Peyer's patch (tissue), 4 donors: ENCODE data around the gene BLTP3A. TPM values are rescaled to one million over a fixed set of nuclear protein-coding genes. Genes with fewer than 3 reads are reported as not detected.
"Not testable (repeated sequence)": the region's sequence is repeated elsewhere in the genome, so short reads cannot be mapped to it uniquely, and the experiment has no call there.

Experiments
- DNase-seq, 3 donors: peaks; one replicate each; pipeline ENCODE4 v3.0.0-alpha.2; 2017 to 2019
- H3K27ac ChIP-seq, 4 donors: fragments of 200-600 bp; sonication (generic); one replicate each; pipeline ENCODE4 v1.5.1; 2016 to 2019
- H3K27me3 ChIP-seq, 2 donors: fragments of 200-600 bp; sonication (generic); one replicate each; pipeline ENCODE4 v1.5.1; 2019
- H3K36me3 ChIP-seq, 3 donors: fragments of 200-600 bp; sonication (generic); one replicate each; pipeline ENCODE4 v1.5.1; 2016 to 2019
- H3K4me1 ChIP-seq, 4 donors: fragments of 200-600 bp; sonication (generic); one replicate each; pipeline ENCODE4 v1.5.1; 2016 to 2019
- H3K4me3 ChIP-seq, 4 donors: fragments of 200-600 bp; sonication (generic); 1 replicate in 3 of 4; 2 replicates in 1 of 4; pipeline ENCODE4 v1.5.1; 2016 to 2019; ENCODE audit warnings: mild to moderate bottlenecking in 1 of 4
- H3K9me3 ChIP-seq, 4 donors: fragments of 200-600 bp; sonication (generic); one replicate each; pipeline ENCODE4 v1.5.1; 2016 to 2019; ENCODE audit warnings: mild to moderate bottlenecking in 1 of 4
- POLR2A ChIP-seq, 2 donors: fragments of 450-650 bp; IDR thresholded peaks; one replicate each; pipeline ENCODE4 v1.5.1; 2017; ENCODE audit warnings: antibody characterized with exemption in 2 of 2, mild to moderate bottlenecking in 2 of 2, moderate library complexity in 2 of 2
- total RNA-seq, 4 donors: library from RNA; depleted of rRNA; stranded (reverse); fragments of >200 nt; gene quantifications; one replicate each; pipeline ENCODE4 v1.1.0, GENCODE V29; 2016
- TF ChIP-seq, protein P1 (sequence below), 6 experiments: fragments of 450-650 bp in 4 of 6; fragments of 200-600 bp in 2 of 6; sonication (generic) in 1 of 6; IDR thresholded peaks; one replicate each; pipeline ENCODE4 v1.5.1; 2017 to 2019; ENCODE audit warnings: antibody characterized with exemption in 6 of 6, mild to moderate bottlenecking in 3 of 6, moderate library complexity in 1 of 6

Gene BLTP3A
- total RNA-seq, 4 donors from 2014 or later: 10.2 to 13.2 (median 10.9) TPM

DNA sequence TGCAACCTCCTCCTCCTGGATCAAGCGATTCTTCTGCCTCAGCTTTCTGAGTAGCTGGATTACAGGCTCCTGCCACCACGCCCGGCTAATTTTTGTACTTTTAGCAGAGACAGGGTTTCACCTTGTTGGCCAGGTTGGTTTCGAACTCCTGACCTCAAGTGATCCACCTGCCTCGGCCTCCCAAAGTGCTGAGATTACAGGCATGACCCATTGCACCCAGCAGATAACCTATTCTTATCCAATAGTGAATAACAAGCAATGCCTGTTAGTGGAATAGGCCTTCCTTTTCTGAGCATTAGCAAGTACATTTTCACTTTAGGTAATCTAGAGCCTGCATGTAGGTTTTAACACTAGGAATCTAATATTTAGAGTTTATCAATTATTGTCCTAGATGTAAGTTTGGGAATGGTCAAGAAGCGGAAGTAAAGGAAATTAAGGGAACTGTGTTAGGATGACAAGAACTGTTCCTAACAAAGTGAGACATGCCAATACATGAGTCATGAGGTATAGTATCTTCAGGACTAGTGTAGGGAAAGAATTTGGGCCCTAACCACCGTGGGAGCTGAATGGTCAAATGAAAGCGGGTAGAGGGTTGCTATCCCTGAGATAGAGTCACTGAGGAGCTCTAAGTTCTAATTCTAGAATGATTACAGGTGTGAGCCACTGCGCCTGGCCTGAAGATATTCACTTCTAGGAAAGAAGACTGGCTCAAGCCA is 15.0 kb downstream of the BLTP3A start:
- Histone ChIP-seq H3K4me3 (no peak overlapping the region), H3K36me3 (no peaks in the 10 kb centered on the region), H3K27me3 (no peaks in the 10 kb centered on the region), H3K9me3 (no peaks in the 10 kb centered on the region), H3K27ac (no peak overlapping the region), H3K4me1 (no peaks in the 10 kb centered on the region)
- TF ChIP-seq POLR2A (IDR thresholded peaks at IDR 0.05): no peak
- DNase-seq: no peak

DNA sequence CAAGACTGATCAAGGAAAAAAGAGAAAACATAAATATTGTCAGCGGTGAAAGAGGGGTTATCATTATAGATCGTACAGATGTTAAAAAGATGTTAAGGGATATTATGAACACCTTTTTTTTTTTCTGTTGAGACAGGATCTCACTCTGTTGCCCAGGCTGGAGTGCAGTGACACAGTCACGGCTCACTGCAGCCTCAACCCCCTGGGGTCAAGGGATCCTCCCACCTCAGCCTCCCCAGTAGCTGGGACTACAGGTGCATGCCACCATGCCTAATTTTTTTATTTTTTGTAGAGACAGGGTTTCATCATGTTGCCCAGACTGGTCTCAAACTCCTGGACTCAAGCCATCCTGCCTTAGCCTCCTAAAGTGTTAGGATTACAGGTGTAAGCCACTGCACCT is 16.6 kb downstream of the BLTP3A start:
- H3K9me3 ChIP-seq, H3K36me3 ChIP-seq, H3K27ac ChIP-seq, H3K4me3 ChIP-seq, H3K27me3 ChIP-seq, DNase-seq, H3K4me1 ChIP-seq: not testable (repeated sequence)

DNA sequence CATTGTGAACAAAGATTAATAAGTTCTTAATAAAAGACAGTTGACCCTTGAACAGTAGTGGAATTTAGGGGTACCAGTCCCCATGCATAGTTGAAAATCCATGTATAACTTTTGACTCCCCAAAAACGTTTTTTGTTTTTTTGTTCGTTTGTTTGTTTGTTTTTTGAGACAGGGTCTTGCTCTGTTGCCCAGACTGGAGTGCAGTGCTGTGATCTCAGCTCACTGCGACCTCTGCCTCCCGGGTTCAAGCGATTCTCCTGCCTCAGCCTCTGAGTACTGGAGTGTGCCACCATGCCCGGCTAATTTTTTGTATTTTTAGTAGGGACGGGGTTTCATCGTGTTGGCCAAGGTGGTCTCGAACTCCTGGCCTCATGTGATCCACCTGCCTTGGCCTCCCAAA is 17.5 kb downstream of the BLTP3A start:
- H3K4me3 ChIP-seq, H3K9me3 ChIP-seq: not testable (repeated sequence)

DNA sequence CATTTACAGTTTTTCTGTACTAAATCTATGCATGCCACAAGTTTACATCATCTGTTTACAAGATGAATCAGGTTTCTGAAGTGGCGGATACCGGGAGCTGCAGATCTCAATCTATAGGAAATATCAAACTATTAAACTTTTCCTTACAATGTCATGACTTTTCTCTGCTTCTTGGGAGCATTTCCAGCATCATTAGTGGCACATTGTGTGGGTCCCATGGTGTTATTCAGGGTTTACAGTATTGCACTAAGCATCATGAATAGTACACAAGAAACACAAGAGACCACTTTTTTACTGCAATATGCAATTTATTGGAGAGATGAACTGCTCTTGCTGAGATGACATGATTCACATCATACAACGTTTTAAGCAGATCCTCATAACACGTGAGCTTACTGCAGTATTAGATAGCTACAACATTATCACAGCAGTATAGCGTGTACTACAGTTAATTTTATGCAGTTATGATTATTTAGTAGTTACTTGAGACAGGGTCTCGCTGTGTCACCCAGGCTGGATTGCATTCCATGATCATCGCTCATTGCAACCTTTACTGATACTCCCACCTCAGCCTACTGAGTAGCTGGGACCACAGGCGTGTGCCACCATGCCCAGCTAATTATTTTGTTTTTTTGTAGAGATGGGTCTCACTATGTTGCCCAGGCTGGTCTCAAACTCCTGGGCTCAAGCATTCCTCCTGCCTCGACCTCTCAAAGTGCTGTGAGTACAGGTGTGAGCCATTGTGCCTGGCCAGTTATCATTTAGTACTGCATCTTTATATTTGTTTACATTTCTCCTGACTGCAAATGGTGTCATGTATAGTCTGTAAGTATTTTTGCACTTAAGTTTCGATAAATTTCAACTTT is 18.4 kb downstream of the BLTP3A start:
- TF ChIP-seq POLR2A (IDR thresholded peaks at IDR 0.05): no peak
- TF ChIP-seq, protein P1, sequence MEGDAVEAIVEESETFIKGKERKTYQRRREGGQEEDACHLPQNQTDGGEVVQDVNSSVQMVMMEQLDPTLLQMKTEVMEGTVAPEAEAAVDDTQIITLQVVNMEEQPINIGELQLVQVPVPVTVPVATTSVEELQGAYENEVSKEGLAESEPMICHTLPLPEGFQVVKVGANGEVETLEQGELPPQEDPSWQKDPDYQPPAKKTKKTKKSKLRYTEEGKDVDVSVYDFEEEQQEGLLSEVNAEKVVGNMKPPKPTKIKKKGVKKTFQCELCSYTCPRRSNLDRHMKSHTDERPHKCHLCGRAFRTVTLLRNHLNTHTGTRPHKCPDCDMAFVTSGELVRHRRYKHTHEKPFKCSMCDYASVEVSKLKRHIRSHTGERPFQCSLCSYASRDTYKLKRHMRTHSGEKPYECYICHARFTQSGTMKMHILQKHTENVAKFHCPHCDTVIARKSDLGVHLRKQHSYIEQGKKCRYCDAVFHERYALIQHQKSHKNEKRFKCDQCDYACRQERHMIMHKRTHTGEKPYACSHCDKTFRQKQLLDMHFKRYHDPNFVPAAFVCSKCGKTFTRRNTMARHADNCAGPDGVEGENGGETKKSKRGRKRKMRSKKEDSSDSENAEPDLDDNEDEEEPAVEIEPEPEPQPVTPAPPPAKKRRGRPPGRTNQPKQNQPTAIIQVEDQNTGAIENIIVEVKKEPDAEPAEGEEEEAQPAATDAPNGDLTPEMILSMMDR (IDR thresholded peaks at IDR 0.05): no peak
- Histone ChIP-seq H3K4me1 (no peaks in the 10 kb centered on the region), H3K9me3 (no peaks in the 10 kb centered on the region), H3K36me3 (no peaks in the 10 kb centered on the region), H3K27ac (no peak overlapping the region), H3K27me3 (no peaks in the 10 kb centered on the region), H3K4me3 (no peak overlapping the region)
- no peak for DNase-seq

More for the DNA sequence above, 17.5 kb downstream of the BLTP3A start:
- not testable (repeated sequence) for H3K4me1 ChIP-seq, H3K36me3 ChIP-seq, H3K27me3 ChIP-seq, DNase-seq, H3K27ac ChIP-seq

DNA sequence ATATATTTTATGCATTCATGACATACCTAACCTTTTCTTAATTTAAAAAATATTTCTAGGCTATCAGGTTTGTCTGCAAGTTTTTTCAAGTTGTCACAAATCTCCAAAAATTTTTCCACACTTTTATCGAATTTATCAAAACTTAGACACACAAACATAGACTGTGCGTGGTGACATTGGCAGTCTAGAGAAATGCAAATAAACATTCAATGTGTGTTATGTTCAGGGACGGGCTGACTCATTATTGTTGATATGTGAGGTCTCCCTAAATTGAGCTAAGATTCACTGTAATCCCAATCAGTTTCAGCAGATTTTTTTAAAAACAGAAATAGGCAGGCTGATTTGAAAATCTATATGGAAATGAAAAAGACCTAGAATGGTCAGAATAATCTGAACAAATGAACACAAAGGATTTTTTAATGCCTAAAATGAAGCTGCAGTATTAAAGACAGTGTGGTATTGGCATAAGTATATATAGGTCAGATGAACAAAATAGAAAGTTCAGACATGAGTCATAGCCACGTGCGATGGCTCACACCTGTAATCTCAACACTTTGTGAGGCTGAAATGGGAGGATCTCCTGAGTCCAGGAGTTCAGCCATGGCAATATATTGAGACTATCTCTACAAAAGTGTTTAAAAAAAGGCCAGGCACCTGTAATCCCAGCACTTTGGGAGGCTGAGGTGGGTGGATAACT is 19.2 kb downstream of the BLTP3A start:
- Histone ChIP-seq H3K4me1 (no peaks in the 10 kb centered on the region), H3K36me3 (no peaks in the 10 kb centered on the region), H3K9me3 (no peaks in the 10 kb centered on the region), H3K27ac (peak overlapping the region in 1 of 4 donors; percentile 52), H3K27me3 (no peaks in the 10 kb centered on the region), H3K4me3 (no peak overlapping the region)
- peak in 1 of 3 donors; percentile 78 for DNase-seq
- TF ChIP-seq POLR2A (IDR thresholded peaks at IDR 0.05): no peak
- TF ChIP-seq, protein P1 (IDR thresholded peaks at IDR 0.05): no peak

DNA sequence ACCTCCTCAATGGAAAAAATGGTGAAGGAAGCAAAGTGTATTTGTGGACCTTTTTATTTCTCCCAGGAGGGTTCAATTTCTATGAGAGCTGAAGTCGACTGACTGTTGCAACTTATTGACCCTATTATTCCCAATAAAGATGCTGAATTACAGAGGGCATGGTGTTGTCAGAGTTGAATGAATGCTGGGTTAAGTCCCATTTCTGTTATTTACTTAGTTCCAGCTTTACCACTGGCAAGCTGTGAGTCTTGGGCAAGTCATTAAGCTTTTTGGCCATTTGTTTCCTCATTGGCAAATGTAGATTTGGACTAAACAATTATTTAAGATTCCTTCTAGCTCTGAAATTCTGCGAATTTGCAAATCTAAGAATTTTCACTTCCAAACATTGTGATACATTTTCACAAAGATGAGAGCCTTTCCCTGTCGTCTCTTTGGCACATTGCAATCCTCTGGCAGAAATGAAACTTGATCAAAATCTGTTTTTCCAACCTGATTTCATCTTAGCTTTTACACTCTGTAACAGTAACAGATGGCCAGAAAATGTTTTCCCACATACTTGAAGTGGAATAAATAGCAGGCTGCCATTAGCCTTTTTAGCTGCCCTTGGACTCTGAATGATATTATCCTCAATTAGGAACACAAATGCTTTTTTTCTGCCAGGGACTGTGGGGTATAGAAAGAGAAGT is 21.3 kb downstream of the BLTP3A start:
- H3K4me1 ChIP-seq: peaks cover 0 to 8% (median 0%) of the 10 kb centered on the region in 4 donors
- TF ChIP-seq, protein P1 (IDR thresholded peaks at IDR 0.05): no peak
- TF ChIP-seq POLR2A (IDR thresholded peaks at IDR 0.05): no peak
- DNase-seq: no peak
- no peaks in the 10 kb centered on the region for H3K27me3 ChIP-seq
- no peak overlapping the region for H3K4me3 ChIP-seq
- no peaks in the 10 kb centered on the region for H3K36me3 ChIP-seq
- H3K27ac ChIP-seq: no peak overlapping the region
- H3K9me3 ChIP-seq: no peaks in the 10 kb centered on the region
